Gastroesophageal sphincter (tissue), 4 donors: ENCODE data around the gene DDX19B. TPM values are rescaled to one million over a fixed set of nuclear protein-coding genes. Genes with fewer than 3 reads are reported as not detected.
A peak's percentile ranks its signal among the peaks of the same experiment; 100 is the strongest.

Source experiments
- ATAC-seq: fragments of 150-250 bp; one replicate; pipeline ENCODE4 v1.9.1; 2016; ENCODE audit warnings: mild to moderate bottlenecking, moderate library complexity
- H3K27ac ChIP-seq, 4 donors: fragments of 200-600 bp; sonication (generic) in 3 of 4; 1 replicate in 3 of 4; 2 replicates in 1 of 4; pipeline ENCODE4 v1.5.1; 2016 to 2019
- H3K27me3 ChIP-seq: fragments of 200-600 bp; sonication (generic); one replicate; pipeline ENCODE4 v1.5.1; 2019
- H3K36me3 ChIP-seq, 2 donors: fragments of 200-600 bp; sonication (generic); one replicate each; pipeline ENCODE4 v1.5.1; 2019; ENCODE audit warnings: control low read depth in 1 of 2
- H3K4me1 ChIP-seq, 3 donors: fragments of 200-600 bp; sonication (generic); 1 replicate in 2 of 3; 2 replicates in 1 of 3; pipeline ENCODE4 v1.5.1; 2016 to 2019; ENCODE audit warnings: control low read depth in 2 of 3
- H3K4me3 ChIP-seq, 2 donors: fragments of 200-600 bp; sonication (generic); one replicate each; pipeline ENCODE4 v1.5.1; 2019; ENCODE audit warnings: mild to moderate bottlenecking in 1 of 2, moderate library complexity in 1 of 2
- H3K9me3 ChIP-seq, 3 donors: fragments of 200-600 bp; sonication (generic); one replicate each; pipeline ENCODE4 v1.5.1; 2017 to 2019; ENCODE audit warnings: control low read depth in 2 of 3
- EP300 ChIP-seq: sonication (generic); formaldehyde crosslinking; IDR thresholded peaks from one replicate; pipeline ENCODE4 v1.6.1; 2017; ENCODE audit warnings: antibody characterized with exemption, mild to moderate bottlenecking
- POLR2A ChIP-seq, 2 donors: fragments of 450-650 bp; IDR thresholded peaks; one replicate each; pipeline ENCODE4 v1.6.1; 2017; ENCODE audit warnings: antibody characterized with exemption in 2 of 2, mild to moderate bottlenecking in 2 of 2, moderate library complexity in 1 of 2
- POLR2AphosphoS5 ChIP-seq: sonication (generic); formaldehyde crosslinking; IDR thresholded peaks from one replicate; pipeline ENCODE4 v1.6.1; 2017; ENCODE audit warnings: antibody characterized with exemption
- WGBS, 2 donors: methylation state at CpG; one replicate each; pipeline ENCODE4 v1.1.5; 2018; ENCODE audit warnings: low coverage in 1 of 2; 5-methylcytosine and 5-hydroxymethylcytosine counted together
- total RNA-seq, 4 donors: library from RNA; depleted of rRNA; stranded (reverse); fragments of >200 nt; gene quantifications; one replicate each; pipeline ENCODE4 v1.1.0, GENCODE V29; 2016
- TF ChIP-seq, protein P1 (sequence below), 4 experiments: fragments of 200-600 bp in 2 of 4; fragments of 450-650 bp in 2 of 4; sonication (generic) in 1 of 4; IDR thresholded peaks; one replicate each; pipeline ENCODE4 v1.5.1; 2017 to 2019; ENCODE audit warnings: antibody characterized with exemption in 4 of 4, mild to moderate bottlenecking in 2 of 4, moderate library complexity in 2 of 4

The DDX19B gene
- total RNA-seq, 4 donors from 2014 or later: 25.4 to 44.0 (median 30.4) TPM

DNA sequence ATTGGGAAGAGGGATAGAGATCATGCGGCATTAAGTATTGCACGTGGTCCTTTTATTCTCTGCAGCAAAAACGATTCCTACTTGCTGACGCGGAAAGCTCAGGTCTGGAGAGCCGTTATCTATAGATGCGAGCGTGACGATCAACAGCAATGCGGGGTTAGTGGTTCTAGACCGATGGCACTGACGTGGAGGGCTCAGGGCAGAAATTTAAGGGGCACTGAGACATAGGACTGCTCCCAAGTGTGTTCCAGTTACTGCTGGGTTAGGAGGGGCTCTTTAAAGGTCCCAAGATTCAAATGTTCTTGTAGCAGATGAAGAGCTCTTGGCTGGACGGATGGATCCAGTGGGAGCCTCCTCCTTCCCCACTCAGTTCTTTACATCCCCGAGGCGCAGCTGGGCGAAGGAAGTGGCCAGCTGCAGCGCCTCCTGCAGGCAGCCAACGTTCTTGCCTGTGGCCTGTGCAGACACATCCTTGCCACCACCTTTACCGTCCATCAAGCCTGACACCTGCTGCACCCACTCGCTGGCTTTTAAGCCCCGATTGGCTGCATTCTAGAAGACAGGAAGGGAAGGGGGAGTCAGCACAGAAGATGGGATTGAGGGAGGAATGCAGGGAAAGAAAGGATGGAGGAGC, 46.5 kb upstream of the DDX19B start:
- Histone ChIP-seq H3K9me3 (no peaks in the 10 kb centered on the region), H3K27me3 (no peaks in the 10 kb centered on the region), H3K36me3 (peaks cover 0 to 64% of the 10 kb centered on the region in 2 donors), H3K4me3 (no peak overlapping the region), H3K4me1 (peaks cover 2 to 42% (median 17%) of the 10 kb centered on the region in 3 donors), H3K27ac (peak overlapping the region in 2 of 4 donors; percentile 91 to 92)
- 80 to 83% methylated on average over 1 to 12 of the region's 21 CpGs for WGBS, 2 donors
- TF ChIP-seq, protein P1, sequence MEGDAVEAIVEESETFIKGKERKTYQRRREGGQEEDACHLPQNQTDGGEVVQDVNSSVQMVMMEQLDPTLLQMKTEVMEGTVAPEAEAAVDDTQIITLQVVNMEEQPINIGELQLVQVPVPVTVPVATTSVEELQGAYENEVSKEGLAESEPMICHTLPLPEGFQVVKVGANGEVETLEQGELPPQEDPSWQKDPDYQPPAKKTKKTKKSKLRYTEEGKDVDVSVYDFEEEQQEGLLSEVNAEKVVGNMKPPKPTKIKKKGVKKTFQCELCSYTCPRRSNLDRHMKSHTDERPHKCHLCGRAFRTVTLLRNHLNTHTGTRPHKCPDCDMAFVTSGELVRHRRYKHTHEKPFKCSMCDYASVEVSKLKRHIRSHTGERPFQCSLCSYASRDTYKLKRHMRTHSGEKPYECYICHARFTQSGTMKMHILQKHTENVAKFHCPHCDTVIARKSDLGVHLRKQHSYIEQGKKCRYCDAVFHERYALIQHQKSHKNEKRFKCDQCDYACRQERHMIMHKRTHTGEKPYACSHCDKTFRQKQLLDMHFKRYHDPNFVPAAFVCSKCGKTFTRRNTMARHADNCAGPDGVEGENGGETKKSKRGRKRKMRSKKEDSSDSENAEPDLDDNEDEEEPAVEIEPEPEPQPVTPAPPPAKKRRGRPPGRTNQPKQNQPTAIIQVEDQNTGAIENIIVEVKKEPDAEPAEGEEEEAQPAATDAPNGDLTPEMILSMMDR (IDR thresholded peaks at IDR 0.05): peak in 1 of 4 experiments; percentile 38
- TF ChIP-seq POLR2AphosphoS5: no peak
- no peak for ATAC-seq

DNA sequence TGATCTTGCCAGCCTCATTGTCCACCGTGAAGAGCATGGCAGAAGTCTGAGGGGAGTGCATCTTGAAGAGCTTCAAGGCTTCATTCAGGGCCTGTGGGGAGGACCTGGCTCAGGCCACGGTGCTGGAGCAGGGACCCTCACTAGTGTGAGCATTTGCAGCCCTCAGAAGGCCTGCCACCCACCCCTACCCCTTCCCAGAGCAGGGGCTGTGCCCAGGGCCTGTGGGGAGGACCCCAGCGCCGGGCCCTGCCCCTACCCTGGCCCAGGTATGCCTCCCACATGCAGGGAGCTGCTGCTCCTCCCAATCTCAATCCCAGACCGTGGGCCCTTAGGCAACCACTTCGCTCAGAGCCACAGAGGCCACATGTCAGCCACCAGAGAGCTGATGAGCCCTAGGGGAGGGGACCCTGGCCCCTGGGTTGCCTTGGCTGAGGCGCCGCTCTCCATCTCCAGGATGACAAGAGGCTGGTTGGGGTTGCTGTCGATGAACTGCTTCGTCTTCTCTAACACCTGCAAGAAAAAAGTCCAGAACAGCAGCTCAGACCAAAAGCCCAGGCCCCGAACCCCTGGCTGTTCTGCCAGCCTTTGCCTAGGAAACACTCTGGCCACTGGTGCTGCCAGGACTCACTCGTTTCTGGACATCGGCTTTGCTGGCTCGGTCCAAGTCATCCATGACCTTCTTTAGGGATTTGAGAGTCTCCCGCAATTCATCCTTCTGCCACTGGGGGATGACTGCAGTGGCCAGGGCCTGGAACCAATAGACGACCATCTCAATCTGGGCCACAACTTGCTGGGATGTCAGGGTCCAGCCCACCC, 45.5 kb upstream of the DDX19B start:
- Histone ChIP-seq H3K27ac (peak overlapping the region in 1 of 4 donors; percentile 22), H3K36me3 (peaks cover 0 to 74% of the 10 kb centered on the region in 2 donors), H3K27me3 (no peaks in the 10 kb centered on the region), H3K4me1 (peaks cover 2 to 32% (median 17%) of the 10 kb centered on the region in 3 donors), H3K4me3 (no peak overlapping the region), H3K9me3 (no peaks in the 10 kb centered on the region)
- WGBS, 2 donors: 13% methylated on average over 3 of the region's 16 CpGs; no CpG with 5 or more reads in 1 of the 2 donors
- no peak for ATAC-seq
- TF ChIP-seq POLR2A (IDR thresholded peaks at IDR 0.05): no peak
- TF ChIP-seq, protein P1 (IDR thresholded peaks at IDR 0.05): peak in 2 of 4 experiments; percentile 19 to 38

DNA sequence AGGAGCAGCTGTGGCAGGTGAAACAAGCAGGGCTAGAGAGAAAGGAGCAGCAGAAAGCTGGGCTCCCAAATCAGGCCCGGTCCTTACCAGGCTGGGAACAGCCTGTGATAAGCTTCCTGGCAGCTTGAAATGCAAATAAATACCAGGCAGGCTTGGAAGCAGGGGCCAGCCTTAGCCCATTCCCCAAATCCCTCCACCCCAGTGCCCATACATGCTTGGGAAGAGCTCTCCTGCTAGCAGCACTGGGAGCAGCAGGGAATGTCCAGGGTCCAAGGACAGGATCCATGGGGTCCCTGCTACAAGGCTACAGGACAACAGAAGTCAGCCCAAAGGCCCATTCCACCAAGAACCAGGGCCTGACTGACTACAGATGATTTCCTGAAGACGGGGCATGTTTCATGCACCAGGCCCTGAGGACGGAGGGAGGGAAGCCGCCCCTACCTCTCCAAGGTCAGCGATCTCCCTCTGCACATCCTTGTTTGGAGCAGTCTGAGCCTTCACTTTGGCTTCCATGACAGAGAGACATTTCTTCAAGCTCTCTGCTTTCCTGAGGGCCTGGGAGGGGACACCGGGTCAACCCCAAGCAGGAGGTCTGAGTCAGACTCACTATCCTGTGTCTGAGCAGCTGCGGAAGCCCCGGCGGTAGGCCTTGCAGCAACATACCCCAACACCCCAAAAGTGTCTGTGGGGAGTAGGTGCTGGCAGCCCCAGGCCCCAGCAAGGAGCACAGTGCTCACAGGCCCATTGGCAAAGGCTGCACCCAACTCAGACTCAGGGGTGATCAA, 44.6 kb upstream of the DDX19B start:
- H3K4me3 ChIP-seq: no peak overlapping the region
- no peak overlapping the region for H3K27ac ChIP-seq
- H3K4me1 ChIP-seq: peaks cover 2 to 23% (median 14%) of the 10 kb centered on the region in 3 donors
- H3K36me3 ChIP-seq: peaks cover 0 to 78% of the 10 kb centered on the region in 2 donors
- H3K27me3 ChIP-seq: no peaks in the 10 kb centered on the region
- WGBS, 2 donors: 76% methylated on average over 3 of the region's 9 CpGs; no CpG with 5 or more reads in 1 of the 2 donors
- ATAC-seq: no peak
- no peaks in the 10 kb centered on the region for H3K9me3 ChIP-seq
- TF ChIP-seq POLR2A (IDR thresholded peaks at IDR 0.05): no peak
- TF ChIP-seq, protein P1 (IDR thresholded peaks at IDR 0.05): no peak
- TF ChIP-seq EP300: no peak
- TF ChIP-seq POLR2AphosphoS5: no peak

DNA sequence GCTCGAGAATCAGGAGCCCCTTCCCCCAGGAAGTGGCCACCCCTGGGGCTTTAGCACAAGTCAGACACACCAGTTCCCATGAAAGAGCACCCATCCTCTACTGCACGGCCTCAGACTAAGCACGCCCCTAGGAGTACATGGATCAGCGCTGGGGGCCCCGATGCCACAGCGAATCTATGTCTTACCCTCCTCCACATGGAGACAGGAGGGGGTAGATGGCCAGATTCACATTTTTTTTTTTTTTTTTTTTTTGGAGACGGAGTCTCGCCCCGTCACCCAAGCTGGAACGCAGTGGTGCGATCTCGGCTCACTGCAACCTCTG, 44.1 kb upstream of the DDX19B start:
- no peak for ATAC-seq
- H3K27me3 ChIP-seq: no peaks in the 10 kb centered on the region
- H3K36me3 ChIP-seq: peaks cover 0 to 80% of the 10 kb centered on the region in 2 donors
- TF ChIP-seq EP300 (no peak), POLR2A (IDR thresholded peaks at IDR 0.05) (no peak), POLR2AphosphoS5 (no peak)
- TF ChIP-seq, protein P1 (IDR thresholded peaks at IDR 0.05): no peak
- no peaks in the 10 kb centered on the region for H3K9me3 ChIP-seq
- no peak overlapping the region for H3K4me3 ChIP-seq
- H3K27ac ChIP-seq: no peak overlapping the region
- H3K4me1 ChIP-seq: peaks cover 2 to 18% (median 9%) of the 10 kb centered on the region in 3 donors
- WGBS, 2 donors: 92% methylated on average over 5 of the region's 12 CpGs; no CpG with 5 or more reads in 1 of the 2 donors
